T-helper 2 cell treated with Interferon-gamma antibody and Interleukin-4, amounts not matched to agents 5 μg/mL and 100 μg/mL, for 36 hours (primary cell): ENCODE data around the gene OR2T27.
"Not testable (repeated sequence)": the region's sequence is repeated elsewhere in the genome, so short reads cannot be mapped to it uniquely, and the experiment has no call there.

Experiments
- DNase-seq: peaks from one replicate; pipeline ENCODE4 v3.0.0; 2021; ENCODE audit warnings: low spot score
- H3K27ac Mint-ChIP-seq: one replicate; pipeline ENCODE4 v1.8.0; 2021; ENCODE audit warnings: mild to moderate bottlenecking, mixed read lengths
- H3K27me3 Mint-ChIP-seq: one replicate; pipeline ENCODE4 v1.8.0; 2021; ENCODE audit warnings: low read depth, mixed read lengths
- H3K36me3 Mint-ChIP-seq: one replicate; pipeline ENCODE4 v1.8.0; 2021; ENCODE audit warnings: low read depth, mixed read lengths
- H3K4me1 Mint-ChIP-seq: one replicate; pipeline ENCODE4 v1.8.0; 2021; ENCODE audit warnings: low read depth, mixed read lengths
- H3K4me3 Mint-ChIP-seq: one replicate; pipeline ENCODE4 v1.8.0; 2022; ENCODE audit warnings: mild to moderate bottlenecking, moderate library complexity, mixed read lengths
- H3K9me3 Mint-ChIP-seq: one replicate; pipeline ENCODE4 v1.8.0; 2021; ENCODE audit warnings: mixed read lengths

The OR2T27 gene

DNA sequence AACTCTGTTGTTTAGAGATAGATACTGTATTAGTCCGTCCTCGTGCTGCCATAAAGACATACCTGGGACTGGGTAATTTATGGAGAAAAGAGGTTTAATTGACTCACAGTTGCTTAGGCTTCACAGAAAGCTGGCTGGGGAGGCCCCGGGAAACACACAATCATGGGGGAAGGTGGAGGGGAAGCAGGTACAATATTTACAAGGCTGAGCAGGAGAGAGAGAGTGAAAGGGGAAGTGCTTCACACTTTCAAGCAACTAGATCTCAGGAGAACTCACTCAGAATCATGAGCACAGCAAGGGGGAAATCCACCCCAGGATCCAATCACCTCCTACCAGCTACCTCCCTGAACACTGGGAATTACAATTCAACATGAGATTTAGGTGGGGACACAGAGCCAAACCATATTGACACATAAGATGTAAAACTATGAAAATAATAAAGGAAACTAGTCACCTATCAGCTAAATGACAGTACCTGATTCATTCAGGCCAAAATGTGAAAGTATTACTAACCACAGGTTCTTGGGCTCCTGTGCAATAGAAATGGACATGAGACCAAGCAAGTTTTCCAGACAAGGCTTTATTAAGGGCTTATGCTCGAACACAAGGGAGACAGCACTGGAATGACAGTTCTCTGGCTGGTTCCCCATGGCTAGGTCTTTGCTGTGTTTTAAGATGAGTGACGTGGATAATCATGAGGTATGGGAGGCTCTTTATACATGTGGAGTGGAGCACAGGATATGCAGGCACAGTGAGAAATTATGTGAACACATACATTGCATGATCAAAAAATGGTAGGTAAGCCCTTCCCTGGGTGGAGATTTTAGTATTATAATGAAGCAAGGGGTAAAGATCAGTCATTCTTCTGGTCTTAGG lies 8.4 kb upstream of the OR2T27 start:
- H3K4me1 Mint-ChIP-seq, H3K27me3 Mint-ChIP-seq, H3K4me3 Mint-ChIP-seq, H3K9me3 Mint-ChIP-seq, H3K27ac Mint-ChIP-seq, DNase-seq, H3K36me3 Mint-ChIP-seq: not testable (repeated sequence)

DNA sequence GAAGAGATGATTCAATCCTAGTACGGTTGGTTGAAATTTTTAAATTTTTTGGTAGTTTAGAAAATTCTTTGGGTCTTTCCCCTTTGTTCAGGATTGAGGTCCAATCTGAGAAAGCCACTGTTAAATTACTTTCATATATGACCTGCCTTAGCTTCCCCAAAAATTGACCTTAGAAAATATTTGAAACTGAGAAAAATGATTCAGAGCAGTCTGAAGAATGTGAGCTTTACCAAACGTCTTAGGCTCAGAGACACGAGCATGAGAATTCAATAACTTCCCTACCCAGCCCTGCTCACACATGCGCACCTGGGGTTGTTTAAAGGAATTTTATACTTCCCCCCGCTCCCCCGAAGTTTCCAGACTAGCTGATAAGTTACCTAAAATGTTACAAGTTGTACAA lies 1.5 kb upstream of the OR2T27 start:
- H3K36me3 Mint-ChIP-seq, H3K27me3 Mint-ChIP-seq, H3K4me3 Mint-ChIP-seq, H3K4me1 Mint-ChIP-seq, H3K9me3 Mint-ChIP-seq, H3K27ac Mint-ChIP-seq, DNase-seq: not testable (repeated sequence)

DNA sequence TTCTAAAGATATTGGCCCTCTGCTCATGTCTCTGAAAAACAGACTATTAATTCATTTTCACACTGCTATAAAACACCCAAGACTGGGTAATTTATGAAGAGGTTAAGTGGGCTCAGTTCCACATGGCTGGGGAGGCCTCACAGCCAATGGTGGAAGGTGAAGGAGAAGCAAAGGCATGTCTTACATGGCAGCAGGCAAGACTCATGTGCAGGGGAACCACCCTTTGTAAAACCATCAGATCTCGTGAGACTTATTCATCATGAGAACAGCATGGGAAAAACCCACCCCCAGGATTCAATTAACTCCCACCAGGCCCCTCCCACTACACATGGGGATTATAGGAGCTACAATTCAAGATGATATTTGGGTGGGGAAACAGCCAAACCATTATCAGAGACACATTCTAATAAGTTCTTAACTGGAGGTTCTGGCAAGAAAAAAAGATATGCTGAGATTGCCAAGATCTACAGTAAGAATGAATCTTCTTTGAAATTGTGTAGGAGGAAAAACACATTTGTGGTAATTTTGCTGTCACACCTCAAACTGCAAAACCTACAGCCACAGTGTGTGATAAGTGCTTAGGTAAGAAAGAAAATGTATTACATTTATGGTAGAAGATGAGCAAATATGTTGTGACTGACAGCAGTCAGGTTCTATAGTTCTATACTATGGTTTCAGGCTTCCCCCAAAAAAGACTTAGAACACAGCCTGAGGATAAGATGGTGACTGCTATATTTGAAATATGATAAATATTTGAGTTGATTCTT lies 6.4 kb downstream of the OR2T27 start:
- H3K27ac Mint-ChIP-seq, H3K4me3 Mint-ChIP-seq, H3K9me3 Mint-ChIP-seq, H3K4me1 Mint-ChIP-seq, DNase-seq, H3K36me3 Mint-ChIP-seq, H3K27me3 Mint-ChIP-seq: not testable (repeated sequence)

DNA sequence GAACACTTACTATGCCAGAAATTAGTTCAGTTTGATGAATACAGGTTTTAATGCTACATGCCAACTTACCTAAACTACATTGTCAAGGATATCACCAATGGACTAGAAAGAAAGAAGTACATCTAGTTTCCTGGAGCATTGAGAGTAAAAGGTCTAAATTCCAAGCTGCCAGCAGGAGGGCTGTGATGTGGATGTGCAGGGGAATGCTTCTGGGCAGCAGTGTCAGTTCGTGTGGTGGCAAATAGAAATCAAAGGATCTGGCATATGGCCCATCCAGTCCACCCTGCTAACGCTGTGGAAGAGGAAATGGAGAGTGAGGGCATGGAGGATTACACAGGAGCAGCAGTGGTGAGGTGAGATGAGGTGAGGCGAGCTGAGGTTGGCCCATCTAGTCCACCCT lies 10.2 kb downstream of the OR2T27 start, which contains the start of gene OR2T35:
Gene OR2T35, minus strand, starts transcription at position 101 of the 400 bp plus-strand sequence. CDS start 6,020 bp downstream, outside the sequence.
- H3K4me1 Mint-ChIP-seq, H3K27me3 Mint-ChIP-seq, H3K36me3 Mint-ChIP-seq, H3K4me3 Mint-ChIP-seq, H3K27ac Mint-ChIP-seq, H3K9me3 Mint-ChIP-seq, DNase-seq: not testable (repeated sequence)

DNA sequence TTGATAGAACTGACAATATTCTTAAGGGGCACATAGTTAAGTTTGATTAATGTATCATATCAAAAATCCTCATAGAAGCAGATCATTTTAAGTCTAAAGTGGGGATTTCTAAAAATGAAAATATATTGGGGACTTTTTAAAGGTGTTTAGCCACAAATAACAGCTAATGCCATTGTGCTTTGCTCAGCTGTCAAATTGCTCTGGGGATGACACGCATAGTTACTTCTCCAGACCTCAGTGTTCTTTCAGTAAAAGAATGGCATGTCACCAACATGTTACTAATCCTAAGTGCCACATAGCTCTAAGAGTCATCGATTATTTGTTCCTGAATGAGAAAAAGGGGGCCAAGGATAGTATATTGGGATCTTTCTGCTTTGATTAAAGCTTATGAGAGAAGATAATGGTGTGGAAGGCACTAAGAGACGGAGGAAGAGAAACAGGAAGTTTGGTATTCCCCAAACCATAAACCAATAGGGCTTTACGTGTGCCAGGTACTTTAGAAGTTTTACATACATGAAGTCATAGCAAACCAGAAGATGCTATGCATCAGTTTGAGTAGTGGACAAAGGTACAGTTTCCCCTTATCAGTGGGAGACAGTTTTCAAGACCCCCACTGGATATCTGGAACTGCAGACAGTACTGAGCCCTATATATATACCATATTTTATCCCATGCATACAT lies 12.2 kb downstream of the OR2T27 start:
- DNase-seq, H3K9me3 Mint-ChIP-seq, H3K27ac Mint-ChIP-seq, H3K27me3 Mint-ChIP-seq, H3K4me3 Mint-ChIP-seq, H3K36me3 Mint-ChIP-seq, H3K4me1 Mint-ChIP-seq: not testable (repeated sequence)

DNA sequence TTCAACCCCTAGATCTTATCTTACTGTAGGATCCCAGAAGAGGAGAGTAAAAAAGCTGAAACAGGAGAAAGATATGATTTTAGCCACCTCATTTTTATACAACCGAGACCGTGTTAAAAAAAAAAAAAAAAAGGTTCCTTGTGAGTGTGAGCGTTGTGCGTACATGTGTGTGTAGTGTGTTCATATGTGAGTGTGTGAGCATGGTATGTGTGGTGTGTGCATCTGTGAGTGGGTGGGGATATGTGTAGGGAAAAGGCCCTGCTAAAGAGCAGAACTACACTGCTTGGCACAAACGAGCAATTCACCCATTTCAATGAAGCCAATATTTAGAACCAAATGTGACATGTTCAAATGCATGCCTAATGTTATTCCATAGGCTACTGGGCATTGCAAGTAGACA lies 13.7 kb downstream of the OR2T27 start:
- not testable (repeated sequence) for H3K27me3 Mint-ChIP-seq, H3K4me1 Mint-ChIP-seq

DNA sequence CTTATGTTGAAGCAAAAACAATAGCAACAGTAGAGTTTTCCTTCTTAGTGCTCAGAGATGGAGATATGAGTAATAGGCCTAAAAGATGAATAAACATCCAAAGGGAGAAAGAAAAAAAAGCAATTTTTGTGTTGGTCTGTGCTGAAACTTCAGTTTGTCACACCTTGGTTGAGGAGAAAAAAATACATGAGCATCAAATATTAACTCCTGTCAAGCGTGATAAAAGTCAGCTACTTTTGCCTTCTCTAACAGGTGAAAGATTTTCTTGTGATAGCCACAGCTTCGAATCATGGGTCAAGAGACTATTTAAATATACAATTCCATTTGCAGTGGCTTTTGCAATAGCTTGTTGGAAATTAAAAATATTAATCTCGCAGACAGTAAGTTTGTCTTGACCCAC lies 14.4 kb downstream of the OR2T27 start:
- H3K27me3 Mint-ChIP-seq, DNase-seq, H3K9me3 Mint-ChIP-seq, H3K4me1 Mint-ChIP-seq, H3K4me3 Mint-ChIP-seq, H3K27ac Mint-ChIP-seq, H3K36me3 Mint-ChIP-seq: not testable (repeated sequence)

More for the DNA sequence above, 13.7 kb downstream of the OR2T27 start:
- DNase-seq, H3K27ac Mint-ChIP-seq, H3K4me3 Mint-ChIP-seq, H3K36me3 Mint-ChIP-seq, H3K9me3 Mint-ChIP-seq: not testable (repeated sequence)

DNA sequence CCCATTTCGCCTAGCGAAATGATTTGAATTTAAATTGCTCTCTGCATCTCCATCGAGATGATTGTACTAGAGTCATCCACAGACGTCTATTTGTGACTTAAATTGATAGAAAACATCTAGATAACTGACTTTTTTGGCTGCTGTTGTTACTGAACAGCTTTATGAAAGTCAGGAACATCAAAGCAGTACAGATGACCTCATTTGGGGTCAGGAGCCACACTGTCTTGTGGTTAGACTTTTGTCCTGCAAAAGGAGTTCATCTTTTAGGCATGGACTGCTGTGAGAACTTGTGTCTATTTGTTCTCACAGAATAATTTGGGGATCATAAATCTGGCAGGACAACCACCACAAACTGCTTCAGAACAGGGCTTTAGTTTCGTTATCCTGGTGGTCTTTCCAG lies 15.7 kb downstream of the OR2T27 start:
- not testable (repeated sequence) for H3K9me3 Mint-ChIP-seq, H3K4me1 Mint-ChIP-seq, H3K27me3 Mint-ChIP-seq, H3K4me3 Mint-ChIP-seq, H3K27ac Mint-ChIP-seq, H3K36me3 Mint-ChIP-seq, DNase-seq

DNA sequence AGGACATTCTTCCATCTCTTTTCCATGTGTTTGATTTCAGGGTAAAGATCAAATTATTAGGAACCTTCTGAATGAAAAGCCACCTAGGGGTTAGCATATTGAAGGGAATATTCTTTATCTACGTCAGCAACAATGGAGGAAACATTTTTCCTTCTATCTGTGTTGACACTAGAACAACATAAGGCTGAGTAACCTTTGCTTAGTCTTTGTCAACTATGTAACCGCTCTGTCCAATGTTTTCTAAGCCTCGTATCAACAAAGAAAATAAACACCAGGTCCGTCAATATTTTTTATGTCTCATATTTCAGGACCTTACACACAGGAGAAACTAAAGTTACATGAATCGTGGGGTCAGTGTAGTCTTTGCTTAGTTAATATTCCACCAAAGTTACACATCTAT lies 18.7 kb downstream of the OR2T27 start:
- not testable (repeated sequence) for H3K9me3 Mint-ChIP-seq, H3K36me3 Mint-ChIP-seq, H3K27me3 Mint-ChIP-seq, H3K27ac Mint-ChIP-seq, H3K4me1 Mint-ChIP-seq, H3K4me3 Mint-ChIP-seq, DNase-seq

DNA sequence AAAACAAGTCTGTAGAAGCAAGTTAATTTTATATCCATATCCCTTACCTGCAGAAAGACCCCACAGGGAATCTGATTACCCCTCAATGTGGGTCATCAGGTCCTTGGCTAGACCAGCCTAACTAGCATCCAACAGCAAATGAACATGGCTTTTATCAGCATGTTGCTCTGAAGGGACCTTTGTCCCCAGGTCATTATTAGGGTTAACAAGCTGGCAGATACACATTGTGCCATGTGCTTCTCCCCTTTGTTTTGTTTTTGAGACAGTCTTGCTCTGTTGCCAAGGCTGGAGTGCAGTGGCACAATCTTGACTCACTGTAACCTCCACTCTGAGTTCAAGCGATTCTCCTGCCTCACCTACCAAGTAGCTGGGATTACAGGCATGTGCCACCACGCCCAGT lies 20.3 kb downstream of the OR2T27 start, which contains the start of gene OR2T11:
Gene OR2T11, minus strand, starts transcription at position 101 of the 400 bp plus-strand sequence. CDS start 7,963 bp downstream, outside the sequence.
- H3K27ac Mint-ChIP-seq, H3K4me1 Mint-ChIP-seq, DNase-seq, H3K9me3 Mint-ChIP-seq, H3K27me3 Mint-ChIP-seq, H3K36me3 Mint-ChIP-seq, H3K4me3 Mint-ChIP-seq: not testable (repeated sequence)

DNA sequence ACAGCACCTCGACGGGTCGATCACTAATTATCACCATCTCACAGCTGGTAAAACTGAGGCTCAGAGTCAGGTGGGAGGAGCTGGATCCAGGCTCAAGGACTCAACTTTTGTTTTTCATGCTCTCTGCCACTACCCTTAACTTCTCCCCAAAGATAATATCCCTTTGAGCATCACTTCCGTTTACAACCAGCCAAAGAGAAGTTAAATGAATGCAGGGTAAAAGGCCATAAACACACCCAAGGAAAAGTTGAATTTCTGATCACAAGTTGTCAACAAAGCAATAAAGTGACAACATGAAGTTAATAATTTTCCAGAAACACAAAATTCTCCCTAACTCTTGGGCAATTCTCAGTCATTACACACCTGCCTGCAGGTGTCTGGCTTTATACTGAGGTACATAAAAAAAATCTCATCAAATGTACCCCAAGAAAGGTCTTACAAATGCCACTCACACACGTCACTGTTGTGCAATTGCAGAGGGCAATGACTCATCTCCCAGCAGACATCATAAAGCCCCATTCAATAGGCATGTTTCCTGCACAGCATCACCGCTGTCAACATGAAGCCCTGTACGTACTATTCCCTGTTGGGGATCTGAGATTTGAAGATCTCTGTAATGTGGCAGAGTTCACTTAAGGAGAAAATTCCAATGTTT lies 23.8 kb downstream of the OR2T27 start:
- H3K4me1 Mint-ChIP-seq, result no peaks in the 10 kb centered on the region
- no peak for DNase-seq
- H3K36me3 Mint-ChIP-seq, result no peaks in the 10 kb centered on the region
- no peak overlapping the region for H3K4me3 Mint-ChIP-seq
- no peaks in the 10 kb centered on the region for H3K27me3 Mint-ChIP-seq
- H3K27ac Mint-ChIP-seq, result no peak overlapping the region
- H3K9me3 Mint-ChIP-seq, result no peaks in the 10 kb centered on the region

DNA sequence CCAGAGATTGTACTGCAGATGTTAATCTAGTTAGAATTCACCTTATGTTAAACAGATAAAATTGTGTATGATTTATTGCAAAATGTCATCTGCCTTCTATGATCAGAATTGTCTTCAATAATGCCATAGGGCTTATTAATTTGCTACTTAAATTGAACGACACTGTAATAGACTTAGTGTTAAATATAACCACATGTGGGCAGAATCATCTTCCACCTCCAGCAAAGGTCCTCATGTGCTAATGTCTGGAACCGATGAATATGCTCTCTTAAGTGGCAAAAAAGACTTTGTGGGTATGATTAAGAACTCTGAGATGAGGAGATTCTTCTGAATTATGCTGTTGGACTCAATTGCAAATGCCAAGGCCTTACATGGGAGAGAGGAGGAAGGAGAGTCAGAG lies 24.8 kb downstream of the OR2T27 start:
- DNase-seq, result no peak
- Mint-ChIP-seq H3K27me3 (no peaks in the 10 kb centered on the region), H3K9me3 (no peaks in the 10 kb centered on the region), H3K4me3 (no peak overlapping the region), H3K4me1 (no peaks in the 10 kb centered on the region), H3K36me3 (no peaks in the 10 kb centered on the region), H3K27ac (no peak overlapping the region)

DNA sequence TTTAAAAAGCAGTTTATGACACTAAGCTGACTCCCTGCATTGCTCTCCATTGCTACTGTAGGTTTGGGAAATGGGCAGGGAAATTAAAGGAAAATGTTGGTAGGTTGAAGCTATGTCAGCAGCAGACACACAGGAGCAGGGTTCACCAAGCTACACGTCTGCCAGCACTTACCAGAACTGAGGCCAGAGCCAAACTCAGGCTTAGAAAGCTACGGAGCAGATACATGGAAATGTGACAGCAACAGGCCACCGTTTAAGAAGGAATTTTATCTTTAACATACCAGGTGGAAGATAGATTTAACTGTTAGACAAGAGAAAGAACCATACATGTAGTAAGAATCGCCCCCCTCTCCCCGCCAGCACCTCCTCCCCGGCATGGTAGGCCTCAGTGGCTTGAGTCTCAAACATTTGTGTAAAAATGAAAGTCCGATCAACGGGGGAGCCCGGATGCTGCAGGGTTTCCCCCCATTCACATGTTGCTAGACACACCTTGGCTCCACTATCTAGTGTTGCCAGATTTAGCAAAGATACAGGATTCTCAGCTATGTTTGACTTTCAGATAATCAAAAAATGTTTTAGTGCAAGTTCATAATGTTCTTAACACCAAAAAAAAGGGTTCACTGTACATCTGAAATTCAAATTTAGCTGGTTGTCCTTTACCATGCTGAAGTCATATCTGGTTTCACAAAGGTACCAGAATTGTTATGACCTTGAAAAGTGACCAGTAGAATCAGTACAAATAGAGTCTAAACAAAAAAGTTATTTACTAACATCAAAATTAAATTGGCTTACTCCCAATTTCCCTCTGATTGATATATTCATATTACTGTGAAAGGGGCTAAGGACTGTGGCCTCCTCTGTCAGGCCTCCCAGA lies 27.1 kb downstream of the OR2T27 start:
- no peaks in the 10 kb centered on the region for H3K36me3 Mint-ChIP-seq
- no peaks in the 10 kb centered on the region for H3K9me3 Mint-ChIP-seq
- no peaks in the 10 kb centered on the region for H3K4me1 Mint-ChIP-seq
- H3K27me3 Mint-ChIP-seq, result no peaks in the 10 kb centered on the region
- no peak overlapping the region for H3K27ac Mint-ChIP-seq
- no peak overlapping the region for H3K4me3 Mint-ChIP-seq
- no peak for DNase-seq
